ENCODE results near the gene BRINP3.
"Not testable (repeated sequence)": the region's sequence is repeated elsewhere in the genome, so short reads cannot be mapped to it uniquely, and the experiment has no call there.

BRINP3 gene
- total RNA-seq = 0 to 0.23 (median 0) reads per million in 18 experiments

GRCh38 chr1:190477762-190478148 lies at the start of gene BRINP3:
BRINP3 (minus strand) TSS chr1:190477864.
- no peak for DNase-seq

GRCh38 chr1:190511554-190511953 lies 33.9 kb upstream of the BRINP3 start:
- no peak for DNase-seq

- no peak for DNase-seq
Observed at GRCh38 chr1:190507357-190507756, 29.7 kb upstream of the BRINP3 start.

- not testable (repeated sequence) for DNase-seq
Observed at GRCh38 chr1:190504539-190504938, 26.9 kb upstream of the BRINP3 start.

GRCh38 chr1:190497565-190497964 lies 19.9 kb upstream of the BRINP3 start:
- DNase-seq = no peak

- no peak for DNase-seq
Observed at GRCh38 chr1:190494451-190494850, 16.8 kb upstream of the BRINP3 start.

GRCh38 chr1:190491404-190491803 lies 13.7 kb upstream of the BRINP3 start:
- no peak for DNase-seq

- DNase-seq = no peak
Observed at GRCh38 chr1:190484045-190484444, 6.4 kb upstream of the BRINP3 start.

GRCh38 chr1:190480231-190480630 lies 2.6 kb upstream of the BRINP3 start:
- no peak for DNase-seq

- no peak for DNase-seq
Observed at GRCh38 chr1:190479516-190479915, 1.9 kb upstream of the BRINP3 start.

- DNase-seq = no peak
Observed at GRCh38 chr1:190479050-190479397, 1.4 kb upstream of the BRINP3 start.

- DNase-seq = no peak
Observed at GRCh38 chr1:190478149-190479049, 735 bp upstream of the BRINP3 start.

GRCh38 chr1:190476806-190477205 lies 858 bp downstream of the BRINP3 start:
- no peak for DNase-seq

- no peak for DNase-seq
Observed at GRCh38 chr1:190476321-190476720, 1.3 kb downstream of the BRINP3 start.

- no peak for DNase-seq
Observed at GRCh38 chr1:190475421-190476141, 2.1 kb downstream of the BRINP3 start.

GRCh38 chr1:190474650-190475211 lies 2.9 kb downstream of the BRINP3 start:
- no peak for DNase-seq

GRCh38 chr1:190474010-190474409 lies 3.7 kb downstream of the BRINP3 start:
- DNase-seq = no peak

- no peak for DNase-seq
Observed at GRCh38 chr1:190472494-190472893, 5.2 kb downstream of the BRINP3 start.

- DNase-seq = no peak
Observed at GRCh38 chr1:190472042-190472441, 5.6 kb downstream of the BRINP3 start.

GRCh38 chr1:190464690-190465089 lies 13.0 kb downstream of the BRINP3 start:
- DNase-seq = no peak

GRCh38 chr1:190456129-190456528 lies 21.5 kb downstream of the BRINP3 start:
- DNase-seq = no peak

- DNase-seq = no peak
Observed at GRCh38 chr1:190455631-190456030, 22.0 kb downstream of the BRINP3 start.

- DNase-seq = no peak
Observed at GRCh38 chr1:190453550-190453949, 24.1 kb downstream of the BRINP3 start.
